GM23338 (cell line): Measurements from ENCODE around the gene FZD4. TPM values are rescaled to one million over a fixed set of nuclear protein-coding genes. Genes with fewer than 3 reads are reported as not detected.

Source experiments
- ATAC-seq: fragments of 200-7000 bp; cut with Tn5 transposase; 3 replicates; pipeline ENCODE4 v1.9.1; 2020
- DNase-seq: peaks from one replicate; pipeline ENCODE4 v3.0.0-alpha.2; 2015; ENCODE audit warnings: low spot score
- H2AFZ ChIP-seq: fragments of 200-600 bp; sonication (generic); 2 replicates; pipeline ENCODE4 v1.8.0; 2016; ENCODE audit warnings: antibody characterized with exemption, mild to moderate bottlenecking, moderate library complexity
- H3F3A ChIP-seq: fragments of 200-600 bp; sonication (generic); replicated peaks from 2 replicates; pipeline ENCODE4 v1.8.0; 2017; ENCODE audit warnings: antibody characterized with exemption, mixed run types, low read depth
- H3K27ac ChIP-seq: fragments of 200-600 bp; sonication (generic); 2 replicates; pipeline ENCODE4 v1.6.1; 2016; ENCODE audit warnings: low read depth
- H3K27me3 ChIP-seq: fragments of 200-600 bp; sonication (generic); 2 replicates; pipeline ENCODE4 v1.8.0; 2016; ENCODE audit warnings: mild to moderate bottlenecking, mixed run types, moderate library complexity; ENCODE audit not compliant: insufficient read depth
- H3K36me3 ChIP-seq: fragments of 200-600 bp; sonication (generic); 2 replicates; pipeline ENCODE4 v1.8.0; 2016; ENCODE audit warnings: mild to moderate bottlenecking; ENCODE audit not compliant: insufficient read depth
- H3K4me1 ChIP-seq: fragments of 200-600 bp; sonication (generic); 2 replicates; pipeline ENCODE4 v1.8.0; 2016; ENCODE audit warnings: mild to moderate bottlenecking, moderate library complexity; ENCODE audit not compliant: insufficient read depth
- H3K4me2 ChIP-seq: fragments of 200-600 bp; sonication (generic); 2 replicates; pipeline ENCODE4 v1.7.1; 2017; ENCODE audit warnings: mixed run types
- H3K4me3 ChIP-seq: fragments of 200-600 bp; sonication (generic); 2 replicates; pipeline ENCODE4 v1.6.1; 2016; ENCODE audit warnings: mixed run types
- H3K79me2 ChIP-seq: fragments of 200-600 bp; sonication (generic); replicated peaks from 2 replicates; pipeline ENCODE4 v1.8.0; 2017; ENCODE audit warnings: mild to moderate bottlenecking; ENCODE audit not compliant: insufficient read depth
- H3K9me2 ChIP-seq: fragments of 200-600 bp; sonication (generic); 2 replicates; pipeline ENCODE4 v1.8.0; 2017; ENCODE audit not compliant: insufficient read depth
- H4K20me1 ChIP-seq: fragments of 200-600 bp; sonication (generic); replicated peaks from 2 replicates; pipeline ENCODE4 v1.8.0; 2017; ENCODE audit warnings: mild to moderate bottlenecking; ENCODE audit not compliant: insufficient read depth
- H3K27ac Mint-ChIP-seq: 2 replicates; pipeline ENCODE4 v1.8.0; 2020; ENCODE audit warnings: inconsistent platforms, mild to moderate bottlenecking, moderate library complexity, mixed read lengths
- H3K27me3 Mint-ChIP-seq: 3 replicates; pipeline ENCODE4 v1.8.0; 2022; ENCODE audit warnings: low read depth, mild to moderate bottlenecking, moderate library complexity, mixed read lengths, inconsistent platforms; ENCODE audit not compliant: insufficient read depth, poor library complexity
- H3K36me3 Mint-ChIP-seq: 3 replicates; pipeline ENCODE4 v1.8.0; 2021; ENCODE audit warnings: low read depth, mild to moderate bottlenecking, inconsistent platforms, moderate library complexity, mixed read lengths
- H3K4me1 Mint-ChIP-seq: 3 replicates; pipeline ENCODE4 v1.8.0; 2020; ENCODE audit warnings: mild to moderate bottlenecking, inconsistent platforms, mixed read lengths
- H3K4me3 Mint-ChIP-seq: 3 replicates; pipeline ENCODE4 v1.8.0; 2021; ENCODE audit warnings: moderate library complexity, mild to moderate bottlenecking, inconsistent platforms, mixed read lengths
- H3K9me3 Mint-ChIP-seq: 3 replicates; pipeline ENCODE4 v1.8.0; 2020; ENCODE audit warnings: moderate library complexity, mild to moderate bottlenecking, inconsistent platforms, mixed read lengths
- CREB1 ChIP-seq: fragments of 250-450 bp; sonication (Bioruptor Pico); IDR thresholded peaks from 2 replicates; pipeline ENCODE4 v1.5.0; 2020; ENCODE audit warnings: low read depth, mild to moderate bottlenecking, moderate library complexity
- ETS1 ChIP-seq: IDR thresholded peaks from 2 replicates; pipeline ENCODE4 v1.6.1; 2016; ENCODE audit warnings: antibody characterized with exemption
- EZH2 ChIP-seq: fragments of 200-600 bp; sonication (generic); IDR thresholded peaks from one replicate; pipeline ENCODE4 v1.8.0; 2017; ENCODE audit warnings: antibody characterized with exemption, mild to moderate bottlenecking, low read depth; ENCODE audit not compliant: unreplicated experiment
- EZH2phosphoT487 ChIP-seq: fragments of 200-600 bp; sonication (generic); IDR thresholded peaks from one replicate; pipeline ENCODE4 v1.8.1; 2018; ENCODE audit warnings: antibody characterized with exemption; ENCODE audit not compliant: unreplicated experiment
- JUNB ChIP-seq: IDR thresholded peaks from one replicate; pipeline ENCODE4 v1.6.1; 2016; ENCODE audit warnings: antibody characterized with exemption; ENCODE audit not compliant: unreplicated experiment
- NANOG ChIP-seq: IDR thresholded peaks from 2 replicates; pipeline ENCODE4 v1.6.1; 2016; ENCODE audit warnings: antibody characterized with exemption, borderline replicate concordance
- POLR2AphosphoS5 ChIP-seq: IDR thresholded peaks from 2 replicates; pipeline ENCODE4 v1.6.1; 2016; ENCODE audit warnings: antibody characterized with exemption, low read depth
- STAT1 ChIP-seq: IDR thresholded peaks from one replicate; pipeline ENCODE4 v1.6.1; 2016; ENCODE audit warnings: antibody characterized with exemption; ENCODE audit not compliant: unreplicated experiment
- ZNF114 ChIP-seq: fragments of 250-450 bp; sonication (Bioruptor Pico); IDR thresholded peaks from 2 replicates; pipeline ENCODE4 v1.5.0; 2020; ENCODE audit warnings: mild to moderate bottlenecking, moderate library complexity
- polyA plus RNA-seq: library from polyadenylated mRNA; unstranded; fragments of >200 nt; fragmentation: Nextera tagmentation; extraction: Ambion mirVana; gene quantifications from 2 replicates; pipeline ENCODE4 v1.2.1, GENCODE V29; 2016
- total RNA-seq: library from RNA; depleted of rRNA; stranded (reverse); fragments of >200 nt; shearing (Covaris generic); gene quantifications from 2 replicates; pipeline ENCODE4 v1.2.3, GENCODE V29; 2014
- TF ChIP-seq, protein P1 (sequence below), 2 experiments: fragments of 200-600 bp in 1 of 2; sonication (generic) in 1 of 2; conservative IDR thresholded peaks; 2 replicates each; pipeline versions ENCODE4 v1.5.1 to v1.6.1; 2016 to 2017; ENCODE audit warnings: antibody characterized with exemption in 2 of 2, low read depth in 2 of 2, mild to moderate bottlenecking in 2 of 2, moderate library complexity in 1 of 2
- TF ChIP-seq, protein P2 (sequence below): fragments of 250-450 bp; sonication (Bioruptor Pico); IDR thresholded peaks from 2 replicates; pipeline ENCODE4 v1.5.0; 2020; ENCODE audit warnings: mild to moderate bottlenecking, moderate library complexity
- TF ChIP-seq, protein P3 (sequence below): IDR thresholded peaks from one replicate; pipeline ENCODE4 v1.6.1; 2018; ENCODE audit warnings: antibody characterized with exemption; ENCODE audit not compliant: unreplicated experiment

The FZD4 gene
- total and polyA plus RNA-seq, 2 experiments from 2014 or later: 1.4 to 8.9 TPM

DNA sequence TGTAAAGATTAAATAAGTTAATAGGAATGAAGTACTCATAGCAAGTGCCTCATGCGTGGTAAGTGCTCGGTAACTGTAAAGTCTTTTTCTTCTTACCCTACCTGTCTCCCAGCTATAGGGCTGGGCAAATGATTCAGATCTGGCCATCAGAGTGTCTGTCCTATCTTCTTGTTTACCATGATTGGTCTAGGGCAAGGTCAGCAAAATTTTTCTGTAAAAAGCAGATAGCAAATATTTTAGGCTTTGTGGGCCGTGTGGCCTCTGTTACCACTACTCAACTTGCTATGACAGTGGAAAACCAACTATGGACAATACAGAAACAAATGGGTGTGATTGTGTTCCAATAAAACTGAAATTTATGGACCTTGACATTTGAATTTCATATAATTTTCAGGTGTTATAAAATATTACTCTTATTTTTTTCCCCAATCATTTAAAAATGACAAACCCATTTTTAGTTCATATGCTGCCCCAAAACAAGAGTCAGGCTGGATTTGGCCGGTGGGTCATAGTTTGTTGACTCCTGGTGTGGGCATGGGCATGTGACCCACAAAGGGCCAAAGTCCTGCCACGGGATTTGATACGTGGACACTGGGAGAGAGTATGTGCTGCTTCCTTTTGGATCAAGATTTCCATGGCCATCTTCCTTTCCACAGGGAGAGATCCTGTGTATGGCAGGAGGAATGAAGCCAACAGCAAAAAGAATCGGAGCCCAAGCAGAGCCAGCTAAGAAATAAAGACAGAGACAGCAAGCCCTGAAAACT is 26.8 kb upstream of the FZD4 start:
- no peak for DNase-seq
- H3K9me2 ChIP-seq: no peaks in the 10 kb centered on the region
- 0 out of 2 replicates have a peak overlapping the region, but pooled peaks have one; percentile 19 for H3K27ac Mint-ChIP-seq

More for the DNA sequence above, 26.8 kb upstream of the FZD4 start:
- H3K36me3 Mint-ChIP-seq: no peaks in the 10 kb centered on the region
- Histone ChIP-seq H3F3A (no peaks in the 10 kb centered on the region), H3K27me3 (no peaks in the 10 kb centered on the region), H3K4me2 (no peak overlapping the region), H3K4me1 (no peaks in the 10 kb centered on the region), H3K27ac (no peak overlapping the region), H3K36me3 (no peaks in the 10 kb centered on the region), H4K20me1 (no peaks in the 10 kb centered on the region), H3K4me3 (no peak overlapping the region), H3K79me2 (no peaks in the 10 kb centered on the region), H2AFZ (no peak overlapping the region)
- no peak overlapping the region for H3K4me3 Mint-ChIP-seq
- no peaks in the 10 kb centered on the region for H3K9me3 Mint-ChIP-seq
- no peaks in the 10 kb centered on the region for H3K4me1 Mint-ChIP-seq
- ATAC-seq: no peak
- no peaks in the 10 kb centered on the region for H3K27me3 Mint-ChIP-seq
- TF ChIP-seq EZH2 (no peak), ETS1 (no peak), POLR2AphosphoS5 (no peak), CREB1 (CRISPR knock-in tag) (no peak), NANOG (no peak), STAT1 (no peak), EZH2phosphoT487 (no peak), ZNF114 (CRISPR knock-in tag) (no peak), JUNB (no peak)
- TF ChIP-seq, protein P1, sequence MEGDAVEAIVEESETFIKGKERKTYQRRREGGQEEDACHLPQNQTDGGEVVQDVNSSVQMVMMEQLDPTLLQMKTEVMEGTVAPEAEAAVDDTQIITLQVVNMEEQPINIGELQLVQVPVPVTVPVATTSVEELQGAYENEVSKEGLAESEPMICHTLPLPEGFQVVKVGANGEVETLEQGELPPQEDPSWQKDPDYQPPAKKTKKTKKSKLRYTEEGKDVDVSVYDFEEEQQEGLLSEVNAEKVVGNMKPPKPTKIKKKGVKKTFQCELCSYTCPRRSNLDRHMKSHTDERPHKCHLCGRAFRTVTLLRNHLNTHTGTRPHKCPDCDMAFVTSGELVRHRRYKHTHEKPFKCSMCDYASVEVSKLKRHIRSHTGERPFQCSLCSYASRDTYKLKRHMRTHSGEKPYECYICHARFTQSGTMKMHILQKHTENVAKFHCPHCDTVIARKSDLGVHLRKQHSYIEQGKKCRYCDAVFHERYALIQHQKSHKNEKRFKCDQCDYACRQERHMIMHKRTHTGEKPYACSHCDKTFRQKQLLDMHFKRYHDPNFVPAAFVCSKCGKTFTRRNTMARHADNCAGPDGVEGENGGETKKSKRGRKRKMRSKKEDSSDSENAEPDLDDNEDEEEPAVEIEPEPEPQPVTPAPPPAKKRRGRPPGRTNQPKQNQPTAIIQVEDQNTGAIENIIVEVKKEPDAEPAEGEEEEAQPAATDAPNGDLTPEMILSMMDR (conservative IDR thresholded peaks at IDR 0.05; ENCODE audit: low read depth in 2 of 2): no peak
- TF ChIP-seq, protein P2, sequence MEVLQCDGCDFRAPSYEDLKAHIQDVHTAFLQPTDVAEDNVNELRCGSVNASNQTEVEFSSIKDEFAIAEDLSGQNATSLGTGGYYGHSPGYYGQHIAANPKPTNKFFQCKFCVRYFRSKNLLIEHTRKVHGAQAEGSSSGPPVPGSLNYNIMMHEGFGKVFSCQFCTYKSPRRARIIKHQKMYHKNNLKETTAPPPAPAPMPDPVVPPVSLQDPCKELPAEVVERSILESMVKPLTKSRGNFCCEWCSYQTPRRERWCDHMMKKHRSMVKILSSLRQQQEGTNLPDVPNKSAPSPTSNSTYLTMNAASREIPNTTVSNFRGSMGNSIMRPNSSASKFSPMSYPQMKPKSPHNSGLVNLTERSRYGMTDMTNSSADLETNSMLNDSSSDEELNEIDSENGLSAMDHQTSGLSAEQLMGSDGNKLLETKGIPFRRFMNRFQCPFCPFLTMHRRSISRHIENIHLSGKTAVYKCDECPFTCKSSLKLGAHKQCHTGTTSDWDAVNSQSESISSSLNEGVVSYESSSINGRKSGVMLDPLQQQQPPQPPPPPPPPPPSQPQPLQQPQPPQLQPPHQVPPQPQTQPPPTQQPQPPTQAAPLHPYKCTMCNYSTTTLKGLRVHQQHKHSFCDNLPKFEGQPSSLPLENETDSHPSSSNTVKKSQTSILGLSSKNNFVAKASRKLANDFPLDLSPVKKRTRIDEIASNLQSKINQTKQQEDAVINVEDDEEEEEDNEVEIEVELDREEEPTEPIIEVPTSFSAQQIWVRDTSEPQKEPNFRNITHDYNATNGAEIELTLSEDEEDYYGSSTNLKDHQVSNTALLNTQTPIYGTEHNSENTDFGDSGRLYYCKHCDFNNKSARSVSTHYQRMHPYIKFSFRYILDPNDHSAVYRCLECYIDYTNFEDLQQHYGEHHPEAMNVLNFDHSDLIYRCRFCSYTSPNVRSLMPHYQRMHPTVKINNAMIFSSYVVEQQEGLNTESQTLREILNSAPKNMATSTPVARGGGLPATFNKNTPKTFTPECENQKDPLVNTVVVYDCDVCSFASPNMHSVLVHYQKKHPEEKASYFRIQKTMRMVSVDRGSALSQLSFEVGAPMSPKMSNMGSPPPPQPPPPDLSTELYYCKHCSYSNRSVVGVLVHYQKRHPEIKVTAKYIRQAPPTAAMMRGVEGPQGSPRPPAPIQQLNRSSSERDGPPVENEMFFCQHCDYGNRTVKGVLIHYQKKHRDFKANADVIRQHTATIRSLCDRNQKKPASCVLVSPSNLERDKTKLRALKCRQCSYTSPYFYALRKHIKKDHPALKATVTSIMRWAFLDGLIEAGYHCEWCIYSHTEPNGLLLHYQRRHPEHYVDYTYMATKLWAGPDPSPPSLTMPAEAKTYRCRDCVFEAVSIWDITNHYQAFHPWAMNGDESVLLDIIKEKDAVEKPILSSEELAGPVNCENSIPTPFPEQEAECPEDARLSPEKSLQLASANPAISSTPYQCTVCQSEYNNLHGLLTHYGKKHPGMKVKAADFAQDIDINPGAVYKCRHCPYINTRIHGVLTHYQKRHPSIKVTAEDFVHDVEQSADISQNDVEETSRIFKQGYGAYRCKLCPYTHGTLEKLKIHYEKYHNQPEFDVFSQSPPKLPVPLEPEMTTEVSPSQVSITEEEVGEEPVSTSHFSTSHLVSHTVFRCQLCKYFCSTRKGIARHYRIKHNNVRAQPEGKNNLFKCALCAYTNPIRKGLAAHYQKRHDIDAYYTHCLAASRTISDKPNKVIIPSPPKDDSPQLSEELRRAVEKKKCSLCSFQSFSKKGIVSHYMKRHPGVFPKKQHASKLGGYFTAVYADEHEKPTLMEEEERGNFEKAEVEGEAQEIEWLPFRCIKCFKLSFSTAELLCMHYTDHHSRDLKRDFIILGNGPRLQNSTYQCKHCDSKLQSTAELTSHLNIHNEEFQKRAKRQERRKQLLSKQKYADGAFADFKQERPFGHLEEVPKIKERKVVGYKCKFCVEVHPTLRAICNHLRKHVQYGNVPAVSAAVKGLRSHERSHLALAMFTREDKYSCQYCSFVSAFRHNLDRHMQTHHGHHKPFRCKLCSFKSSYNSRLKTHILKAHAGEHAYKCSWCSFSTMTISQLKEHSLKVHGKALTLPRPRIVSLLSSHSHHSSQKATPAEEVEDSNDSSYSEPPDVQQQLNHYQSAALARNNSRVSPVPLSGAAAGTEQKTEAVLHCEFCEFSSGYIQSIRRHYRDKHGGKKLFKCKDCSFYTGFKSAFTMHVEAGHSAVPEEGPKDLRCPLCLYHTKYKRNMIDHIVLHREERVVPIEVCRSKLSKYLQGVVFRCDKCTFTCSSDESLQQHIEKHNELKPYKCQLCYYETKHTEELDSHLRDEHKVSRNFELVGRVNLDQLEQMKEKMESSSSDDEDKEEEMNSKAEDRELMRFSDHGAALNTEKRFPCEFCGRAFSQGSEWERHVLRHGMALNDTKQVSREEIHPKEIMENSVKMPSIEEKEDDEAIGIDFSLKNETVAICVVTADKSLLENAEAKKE (CRISPR knock-in tag): no peak
- TF ChIP-seq, protein P3, sequence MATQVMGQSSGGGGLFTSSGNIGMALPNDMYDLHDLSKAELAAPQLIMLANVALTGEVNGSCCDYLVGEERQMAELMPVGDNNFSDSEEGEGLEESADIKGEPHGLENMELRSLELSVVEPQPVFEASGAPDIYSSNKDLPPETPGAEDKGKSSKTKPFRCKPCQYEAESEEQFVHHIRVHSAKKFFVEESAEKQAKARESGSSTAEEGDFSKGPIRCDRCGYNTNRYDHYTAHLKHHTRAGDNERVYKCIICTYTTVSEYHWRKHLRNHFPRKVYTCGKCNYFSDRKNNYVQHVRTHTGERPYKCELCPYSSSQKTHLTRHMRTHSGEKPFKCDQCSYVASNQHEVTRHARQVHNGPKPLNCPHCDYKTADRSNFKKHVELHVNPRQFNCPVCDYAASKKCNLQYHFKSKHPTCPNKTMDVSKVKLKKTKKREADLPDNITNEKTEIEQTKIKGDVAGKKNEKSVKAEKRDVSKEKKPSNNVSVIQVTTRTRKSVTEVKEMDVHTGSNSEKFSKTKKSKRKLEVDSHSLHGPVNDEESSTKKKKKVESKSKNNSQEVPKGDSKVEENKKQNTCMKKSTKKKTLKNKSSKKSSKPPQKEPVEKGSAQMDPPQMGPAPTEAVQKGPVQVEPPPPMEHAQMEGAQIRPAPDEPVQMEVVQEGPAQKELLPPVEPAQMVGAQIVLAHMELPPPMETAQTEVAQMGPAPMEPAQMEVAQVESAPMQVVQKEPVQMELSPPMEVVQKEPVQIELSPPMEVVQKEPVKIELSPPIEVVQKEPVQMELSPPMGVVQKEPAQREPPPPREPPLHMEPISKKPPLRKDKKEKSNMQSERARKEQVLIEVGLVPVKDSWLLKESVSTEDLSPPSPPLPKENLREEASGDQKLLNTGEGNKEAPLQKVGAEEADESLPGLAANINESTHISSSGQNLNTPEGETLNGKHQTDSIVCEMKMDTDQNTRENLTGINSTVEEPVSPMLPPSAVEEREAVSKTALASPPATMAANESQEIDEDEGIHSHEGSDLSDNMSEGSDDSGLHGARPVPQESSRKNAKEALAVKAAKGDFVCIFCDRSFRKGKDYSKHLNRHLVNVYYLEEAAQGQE: no peak
